ENCODE data around the gene ELP4. TPM values are rescaled to one million over a fixed set of nuclear protein-coding genes. Genes with fewer than 3 reads are reported as not detected.

ELP4 gene
- total and polyA plus RNA-seq, 2 donors (not counting 1 experiment from before 2014, with no cell fraction given): 7.1 to 31.3 TPM

DNA sequence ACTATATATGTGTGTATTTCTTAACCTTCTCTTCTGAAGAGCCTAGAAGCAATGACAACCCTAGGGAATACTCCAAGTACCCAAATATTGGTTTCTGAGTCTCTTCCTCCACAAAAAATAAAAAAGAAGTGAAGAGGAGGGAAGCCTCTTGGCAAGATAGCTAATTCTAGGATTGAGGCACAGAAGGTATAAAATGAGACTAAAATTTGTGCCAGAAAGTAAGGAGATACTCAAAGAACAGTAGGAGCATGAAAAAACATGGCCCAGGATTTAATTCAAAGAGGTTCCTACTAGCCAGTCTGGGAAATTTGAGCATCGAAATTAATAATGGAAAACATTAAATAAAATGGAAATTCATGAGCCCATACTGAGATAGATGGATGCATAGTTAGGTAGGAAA lies 189.5 kb downstream of the ELP4 start:
- ATAC-seq (ENCODE audit: low read depth) (no peak), DNase-seq (no peak)
- no peak overlapping the region for H2AFZ ChIP-seq (ENCODE audit: insufficient read depth, low read depth, low read length, poor library complexity, severe bottlenecking)
- Mint-ChIP-seq H3K9me3 (ENCODE audit: insufficient read depth) (no peaks in the 10 kb centered on the region), H3K4me3 (no peak overlapping the region), H3K4me1 (peaks cover 2% of the 10 kb centered on the region), H3K27me3 (no peaks in the 10 kb centered on the region), H3K27ac (no peak overlapping the region)
- H3K27ac ChIP-seq (ENCODE audit: low read length in 2 of 2): no peak overlapping the region
- no peaks in the 10 kb centered on the region for H3K9me3 ChIP-seq (ENCODE audit: control extremely low read depth in 1 of 3, control insufficient read depth in 2 of 3, insufficient read depth in 1 of 3, low read length in 2 of 3)
- no peak overlapping the region for H3K4me3 ChIP-seq (ENCODE audit: control extremely low read depth in 1 of 5, extremely low read depth in 1 of 5, insufficient read depth in 1 of 5, low read depth in 2 of 5, low read length in 4 of 5)
- no CpG with 5 or more reads among the region's 1 CpG for WGBS (ENCODE audit: insufficient coverage)
- no peak overlapping the region for H3K9ac ChIP-seq (ENCODE audit: low read length)
- intact Hi-C loops (cut with micrococcal nuclease): no loop called here
- POLR2A ChIA-PET: no interaction called here
- H3K27me3 ChIP-seq (replicated peaks in 1 of 4; ENCODE audit: control extremely low read depth in 1 of 4, control insufficient read depth in 3 of 4, insufficient read depth in 4 of 4, low read length in 3 of 4): no peaks in the 10 kb centered on the region
- H3K36me3 ChIP-seq (replicated peaks in 1 of 2; ENCODE audit: control extremely low read depth in 1 of 2, control insufficient read depth in 1 of 2, extremely low read depth in 1 of 2, insufficient read depth in 2 of 2, low read length in 1 of 2): no peaks in the 10 kb centered on the region
- H3K79me2 ChIP-seq (ENCODE audit: control insufficient read depth, insufficient read depth, low read length): no peaks in the 10 kb centered on the region
- H3K4me2 ChIP-seq (replicated peaks; ENCODE audit: low read depth, low read length, poor library complexity, severe bottlenecking): no peak overlapping the region
- CTCF ChIA-PET: no interaction called here
- TF ChIP-seq, protein P1, sequence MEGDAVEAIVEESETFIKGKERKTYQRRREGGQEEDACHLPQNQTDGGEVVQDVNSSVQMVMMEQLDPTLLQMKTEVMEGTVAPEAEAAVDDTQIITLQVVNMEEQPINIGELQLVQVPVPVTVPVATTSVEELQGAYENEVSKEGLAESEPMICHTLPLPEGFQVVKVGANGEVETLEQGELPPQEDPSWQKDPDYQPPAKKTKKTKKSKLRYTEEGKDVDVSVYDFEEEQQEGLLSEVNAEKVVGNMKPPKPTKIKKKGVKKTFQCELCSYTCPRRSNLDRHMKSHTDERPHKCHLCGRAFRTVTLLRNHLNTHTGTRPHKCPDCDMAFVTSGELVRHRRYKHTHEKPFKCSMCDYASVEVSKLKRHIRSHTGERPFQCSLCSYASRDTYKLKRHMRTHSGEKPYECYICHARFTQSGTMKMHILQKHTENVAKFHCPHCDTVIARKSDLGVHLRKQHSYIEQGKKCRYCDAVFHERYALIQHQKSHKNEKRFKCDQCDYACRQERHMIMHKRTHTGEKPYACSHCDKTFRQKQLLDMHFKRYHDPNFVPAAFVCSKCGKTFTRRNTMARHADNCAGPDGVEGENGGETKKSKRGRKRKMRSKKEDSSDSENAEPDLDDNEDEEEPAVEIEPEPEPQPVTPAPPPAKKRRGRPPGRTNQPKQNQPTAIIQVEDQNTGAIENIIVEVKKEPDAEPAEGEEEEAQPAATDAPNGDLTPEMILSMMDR (IDR thresholded peaks at IDR 0.05): no peak
- no peak for TF ChIP-seq EZH2 (IDR thresholded peaks at IDR 0.05; ENCODE audit: borderline replicate concordance, insufficient read depth, low read depth, low read length, poor library complexity, severe bottlenecking)
- H4K20me1 ChIP-seq (ENCODE audit: control insufficient read depth, insufficient read depth, low read length, poor library complexity, severe bottlenecking): no peaks in the 10 kb centered on the region
- H3K4me1 ChIP-seq (ENCODE audit: control insufficient read depth in 2 of 2, insufficient read depth in 2 of 2, low read length in 2 of 2): no peaks in the 10 kb centered on the region

DNA sequence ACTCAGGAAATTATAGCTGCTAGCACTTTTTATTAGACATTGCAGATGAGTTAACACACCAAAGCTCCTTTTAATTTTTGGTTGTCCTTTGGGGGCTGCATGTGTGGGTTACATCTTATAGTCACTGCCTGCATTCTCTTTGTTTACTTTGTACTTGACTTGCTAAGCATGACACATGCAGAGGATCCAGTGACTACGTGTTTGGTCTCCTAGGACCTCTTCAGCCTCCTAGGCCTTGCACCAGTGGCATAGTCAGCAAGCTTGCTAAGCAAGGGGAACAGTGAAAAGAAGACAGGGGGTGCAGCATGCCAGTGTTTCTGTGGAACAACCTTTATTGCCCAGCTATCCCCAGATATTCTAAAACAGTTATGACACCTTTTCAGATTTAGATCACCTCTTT lies 193.4 kb downstream of the ELP4 start:
- Mint-ChIP-seq H3K4me3 (no peak overlapping the region), H3K27me3 (no peaks in the 10 kb centered on the region), H3K9me3 (ENCODE audit: insufficient read depth) (no peaks in the 10 kb centered on the region), H3K27ac (no peak overlapping the region), H3K4me1 (no peaks in the 10 kb centered on the region)
- no peaks in the 10 kb centered on the region for H3K4me1 ChIP-seq (ENCODE audit: control insufficient read depth in 2 of 2, insufficient read depth in 2 of 2, low read length in 2 of 2)
- no peaks in the 10 kb centered on the region for H3K9me3 ChIP-seq (ENCODE audit: control extremely low read depth in 1 of 3, control insufficient read depth in 2 of 3, insufficient read depth in 1 of 3, low read length in 2 of 3)
- ATAC-seq (ENCODE audit: low read depth): no peak
- POLR2A ChIA-PET: no interaction called here
- H3K36me3 ChIP-seq (replicated peaks in 1 of 2; ENCODE audit: control extremely low read depth in 1 of 2, control insufficient read depth in 1 of 2, extremely low read depth in 1 of 2, insufficient read depth in 2 of 2, low read length in 1 of 2): no peaks in the 10 kb centered on the region
- no peak overlapping the region for H3K27ac ChIP-seq (ENCODE audit: low read length in 2 of 2)
- DNase-seq: no peak
- H3K79me2 ChIP-seq (ENCODE audit: control insufficient read depth, insufficient read depth, low read length): no peaks in the 10 kb centered on the region
- no peaks in the 10 kb centered on the region for H3K27me3 ChIP-seq (replicated peaks in 1 of 4; ENCODE audit: control extremely low read depth in 1 of 4, control insufficient read depth in 3 of 4, insufficient read depth in 4 of 4, low read length in 3 of 4)
- no peak overlapping the region for H3K9ac ChIP-seq (ENCODE audit: low read length)
- H3K4me3 ChIP-seq (ENCODE audit: control extremely low read depth in 1 of 5, extremely low read depth in 1 of 5, insufficient read depth in 1 of 5, low read depth in 2 of 5, low read length in 4 of 5): no peak overlapping the region
- H4K20me1 ChIP-seq (ENCODE audit: control insufficient read depth, insufficient read depth, low read length, poor library complexity, severe bottlenecking): no peaks in the 10 kb centered on the region
- H2AFZ ChIP-seq (ENCODE audit: insufficient read depth, low read depth, low read length, poor library complexity, severe bottlenecking): no peak overlapping the region
- WGBS (ENCODE audit: insufficient coverage): 78% methylated on average over 1 of the region's 1 CpG
- CTCF ChIA-PET: no interaction called here
- intact Hi-C loops (cut with micrococcal nuclease): no loop called here
- no peak for TF ChIP-seq EZH2 (IDR thresholded peaks at IDR 0.05; ENCODE audit: borderline replicate concordance, insufficient read depth, low read depth, low read length, poor library complexity, severe bottlenecking)
- TF ChIP-seq, protein P1 (IDR thresholded peaks at IDR 0.05): no peak
- H3K4me2 ChIP-seq (replicated peaks; ENCODE audit: low read depth, low read length, poor library complexity, severe bottlenecking): no peak overlapping the region

All from B cell (primary cell).